Activated gamma-delta T cell treated with anti-CD3 and anti-CD28 coated beads, Interleukin-2, amount 50 U/mL, for 16 hours (primary cell): ENCODE results near the gene PLXNA1.

Experiments used
- DNase-seq: peaks from one replicate; pipeline ENCODE4 v3.0.0-alpha.2; 2020; ENCODE audit warnings: low read depth

The PLXNA1 gene

DNA sequence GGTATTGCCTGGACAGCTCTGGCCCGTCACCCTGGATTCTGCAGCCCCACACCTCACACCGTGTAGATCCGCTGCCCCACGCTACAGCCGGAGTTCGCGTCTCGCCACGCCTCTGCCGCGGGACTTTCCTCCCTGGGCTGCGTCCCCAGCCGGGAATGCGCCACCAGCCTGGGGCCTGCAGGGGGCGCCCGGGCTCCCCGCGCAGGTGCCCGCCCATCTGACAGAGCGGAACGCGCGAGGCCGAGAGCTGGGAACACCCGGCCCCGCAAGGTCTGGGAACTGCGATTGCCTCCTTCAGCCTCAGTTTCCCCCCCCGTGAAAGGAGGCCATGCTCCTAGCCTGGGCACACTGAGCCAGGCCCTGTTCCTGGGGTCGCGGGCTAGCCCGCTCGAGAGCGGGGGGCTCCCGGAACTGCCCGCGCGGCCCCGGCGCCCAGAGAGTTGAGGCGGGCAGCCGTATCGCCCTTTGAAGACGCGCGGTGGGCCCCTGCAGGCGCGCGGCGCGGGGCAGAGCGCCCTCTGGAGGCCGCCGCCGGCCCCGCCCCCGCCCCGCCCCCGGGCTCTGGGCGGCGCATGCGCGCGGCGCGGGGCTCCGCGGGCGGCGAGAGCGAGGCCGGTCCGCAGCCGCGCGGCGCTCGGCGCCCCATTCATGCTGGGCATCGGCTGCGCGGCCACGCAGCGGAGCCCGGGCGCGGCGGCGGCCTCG lies at the start of gene PLXNA1:
TSS of gene PLXNA1 (plus strand) at position 645 of the 705 bp plus-strand sequence. CDS start 5,479 bp downstream, outside the sequence.
- DNase-seq, result peak; percentile 77

DNA sequence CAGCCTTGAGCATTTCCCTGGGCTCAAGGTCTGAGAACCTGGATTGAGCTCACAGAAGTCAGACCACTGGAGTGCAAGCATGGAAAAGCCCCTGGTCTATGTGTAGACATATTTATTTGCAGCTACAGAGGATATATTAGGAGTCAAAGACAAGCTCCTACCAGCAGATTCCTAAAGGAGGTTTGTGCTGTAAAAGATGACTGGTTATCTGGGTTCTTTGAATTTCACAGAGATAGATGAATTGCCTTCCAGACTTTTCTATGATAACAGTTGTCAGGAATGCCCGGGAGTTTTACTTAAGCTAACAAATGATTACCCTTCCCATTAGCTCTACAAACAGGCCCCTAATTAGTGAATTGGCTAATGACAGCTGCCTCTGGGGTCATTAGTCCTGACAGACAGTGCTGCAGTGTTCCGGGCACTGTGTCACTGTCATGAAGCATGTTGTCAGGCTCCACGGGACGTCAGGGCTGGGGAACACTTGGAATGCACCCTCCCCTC lies 48.8 kb upstream of the PLXNA1 start:
- DNase-seq, result no peak

DNA sequence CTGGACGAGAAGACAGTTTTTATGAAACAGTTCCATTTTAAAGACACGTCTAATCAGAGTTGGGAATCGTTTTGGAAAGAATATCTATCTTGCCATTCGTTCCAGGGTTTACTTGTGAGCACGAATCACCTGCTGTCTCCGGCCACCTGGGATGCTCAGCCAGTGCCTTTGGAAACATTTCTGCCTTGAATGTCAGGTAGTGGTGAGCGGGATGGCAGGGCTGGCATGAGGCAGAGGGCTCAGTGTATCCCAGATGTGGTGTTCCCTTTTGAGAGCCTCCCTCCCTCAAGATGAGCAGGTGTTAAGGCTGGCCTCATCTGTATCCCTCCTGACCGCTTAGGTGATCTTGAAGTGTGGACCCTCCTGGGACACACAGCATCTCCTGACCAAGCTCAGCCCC lies 47.9 kb upstream of the PLXNA1 start:
- DNase-seq, result no peak

DNA sequence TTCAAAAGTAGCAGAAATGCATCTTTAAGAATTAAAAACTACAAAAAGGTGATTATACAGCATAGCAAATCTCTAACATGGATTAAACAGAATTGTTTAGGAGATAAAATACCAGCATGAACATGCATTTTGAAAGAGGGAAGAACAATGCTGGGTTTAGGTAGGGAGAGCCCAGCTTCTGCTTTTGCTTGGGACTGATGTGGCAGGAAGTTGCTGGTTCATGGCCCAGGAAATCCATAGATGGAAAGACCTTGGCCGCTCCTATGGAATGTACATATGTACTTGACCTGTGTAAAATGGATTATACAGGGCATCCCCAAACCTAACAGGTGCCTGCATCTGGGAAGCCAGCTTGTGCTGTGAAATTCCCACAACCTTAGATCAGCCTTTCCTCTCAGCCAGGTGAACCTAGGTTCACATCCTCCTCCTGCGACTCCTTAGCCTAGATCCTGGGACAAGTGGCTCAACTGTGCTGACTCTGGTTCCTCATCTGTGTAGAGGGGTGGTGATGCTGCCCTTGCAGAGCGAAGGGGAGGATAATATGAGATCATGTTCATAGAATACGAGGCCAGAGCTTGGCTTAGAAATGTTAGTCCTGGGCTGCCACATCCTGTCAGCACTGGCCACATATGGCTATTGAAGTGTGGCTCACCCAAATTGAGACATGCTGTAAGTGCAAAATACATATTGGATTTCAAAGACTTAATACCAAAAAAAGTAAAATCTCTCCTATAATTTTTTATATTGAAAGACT lies 47.0 kb upstream of the PLXNA1 start:
- DNase-seq, result no peak

DNA sequence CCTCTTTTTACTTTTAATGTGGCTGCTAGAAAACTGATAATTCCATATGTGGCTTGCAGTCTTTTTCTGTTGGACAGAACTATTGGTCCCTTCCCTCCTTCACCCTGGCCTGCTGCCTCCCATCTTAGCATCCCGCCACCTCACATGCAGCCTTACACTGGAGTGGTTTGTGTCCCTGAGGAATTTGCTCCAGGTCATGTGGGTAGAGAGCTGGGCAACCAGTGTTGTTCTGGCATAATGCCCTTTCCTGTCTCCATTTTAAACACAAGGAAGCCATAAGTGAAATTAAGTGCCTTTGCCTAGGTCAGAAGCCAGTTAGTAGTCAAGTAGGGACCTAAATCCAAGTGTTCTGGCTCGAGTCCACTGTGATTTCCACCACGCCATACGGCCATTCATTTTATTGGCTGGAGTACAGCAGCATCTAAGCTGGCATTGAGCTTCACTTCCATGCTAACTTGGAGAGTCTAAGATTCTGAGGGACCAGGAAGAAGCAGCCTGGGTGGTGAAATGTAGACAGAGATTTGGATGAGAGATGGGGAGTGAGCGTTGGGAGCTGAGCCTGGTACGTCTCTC lies 46.0 kb upstream of the PLXNA1 start:
- no peak for DNase-seq

DNA sequence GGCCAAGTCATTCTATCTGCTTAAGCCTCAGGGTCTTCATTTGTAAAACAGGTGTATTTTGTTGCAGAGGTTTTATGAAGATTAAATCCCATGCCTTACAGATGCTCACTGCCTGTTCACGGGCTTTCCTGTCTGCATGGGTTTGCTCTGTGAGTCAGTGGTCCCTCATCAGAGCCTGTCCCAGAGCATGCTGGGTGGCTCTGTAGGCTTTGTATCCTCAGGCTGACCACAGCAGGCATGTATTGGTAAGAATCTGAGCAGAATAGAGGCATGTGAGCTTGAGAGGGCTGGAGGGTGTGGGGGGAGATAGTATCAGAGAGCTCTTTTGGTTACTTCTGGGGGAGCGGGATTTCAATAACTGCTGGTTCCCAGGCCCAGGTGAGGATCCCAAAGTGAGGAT lies 45.4 kb upstream of the PLXNA1 start:
- no peak for DNase-seq

DNA sequence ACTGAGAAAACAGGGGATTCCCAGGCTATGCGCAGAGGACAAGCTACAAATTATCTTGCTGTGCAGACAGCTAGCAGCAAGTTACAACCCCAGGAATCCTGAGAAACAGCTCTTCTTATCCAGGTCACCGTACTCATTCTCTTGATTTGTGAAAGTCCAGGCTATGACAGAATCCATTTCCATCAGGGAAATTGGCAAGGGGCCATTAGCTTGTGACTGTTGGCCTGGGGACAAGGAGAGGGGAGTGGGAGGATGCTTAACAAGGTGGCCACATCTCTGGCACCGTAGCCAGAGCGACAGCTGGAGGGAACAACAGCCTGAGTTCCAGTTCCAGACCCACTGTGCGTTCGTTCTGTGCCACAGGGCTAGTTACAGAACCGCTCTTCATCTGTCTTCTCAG lies 44.9 kb upstream of the PLXNA1 start:
- DNase-seq, result no peak

DNA sequence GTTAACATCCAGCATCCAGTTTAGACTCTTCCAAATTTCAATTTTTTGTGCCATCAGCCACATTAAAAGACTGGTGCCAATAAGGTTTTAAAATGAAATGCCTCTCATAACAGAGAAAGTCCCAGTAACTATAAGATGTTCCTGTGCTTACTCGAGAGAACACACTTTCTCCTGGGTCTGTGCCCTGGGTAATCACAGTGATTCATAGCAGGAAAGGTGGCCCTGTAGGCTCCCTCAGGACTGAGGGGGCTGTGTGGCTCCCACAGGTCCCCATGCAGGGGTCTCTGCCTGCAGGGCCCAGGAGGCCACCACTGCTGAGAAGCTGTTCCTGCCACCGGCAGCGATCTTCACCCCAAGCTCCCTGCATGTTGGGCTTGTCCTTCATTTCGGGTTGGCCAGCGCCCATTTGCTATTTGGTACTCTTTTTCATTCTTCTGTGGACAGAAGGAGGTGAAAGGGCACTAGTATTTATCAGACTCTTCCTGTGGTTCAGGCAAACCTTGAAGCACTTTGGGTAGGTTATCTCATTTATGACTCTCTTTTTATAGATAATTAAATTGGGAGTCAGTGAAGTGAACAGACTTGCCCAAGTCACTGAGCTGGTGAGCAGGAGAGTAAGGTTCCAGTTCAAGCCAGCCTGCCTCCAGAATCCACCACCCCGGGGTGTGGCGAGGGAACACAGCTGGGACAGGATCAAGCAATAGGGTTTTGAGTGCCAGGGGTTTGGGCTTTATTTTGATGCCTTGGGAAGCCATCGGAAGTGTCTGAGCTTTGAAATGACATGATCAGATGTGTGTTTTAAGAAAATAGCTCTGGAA lies 44.2 kb upstream of the PLXNA1 start:
- no peak for DNase-seq

DNA sequence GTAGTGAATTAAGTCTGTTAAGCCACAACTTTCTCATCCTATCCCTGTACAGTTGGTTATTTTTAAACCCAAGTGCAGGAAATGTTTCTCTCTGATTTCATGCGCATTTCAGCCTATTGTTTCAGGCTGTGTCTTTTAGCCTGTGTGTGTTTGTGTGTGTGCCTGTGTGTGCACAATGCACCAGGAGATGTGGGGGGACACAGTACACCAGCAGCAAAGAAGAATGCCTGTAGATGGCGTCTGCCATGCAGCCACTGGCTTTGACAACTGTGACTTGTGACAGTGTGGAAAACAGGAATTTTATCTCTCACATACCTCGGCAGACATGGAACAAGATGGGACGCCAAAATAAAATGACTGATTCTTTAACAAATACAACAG lies 43.6 kb upstream of the PLXNA1 start:
- DNase-seq, result no peak

DNA sequence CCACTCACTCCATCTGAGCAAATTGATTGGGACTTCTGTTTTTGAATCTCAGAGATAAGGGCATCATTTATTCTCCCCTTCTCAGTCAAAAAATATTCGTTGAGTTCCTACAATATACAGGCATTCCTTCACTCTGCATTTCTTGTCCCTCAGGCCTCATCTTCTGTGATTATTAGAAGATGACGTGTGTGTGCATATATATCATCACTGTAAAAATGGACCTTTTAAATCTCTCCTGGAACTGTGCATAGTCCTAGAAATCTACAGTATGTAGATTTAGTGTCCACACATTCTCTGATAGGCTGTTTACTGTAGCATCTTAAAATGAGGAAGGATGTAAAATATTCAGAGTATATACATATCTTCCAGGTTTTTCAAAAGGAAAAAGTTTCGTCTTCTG lies 43.2 kb upstream of the PLXNA1 start:
- DNase-seq, result no peak

DNA sequence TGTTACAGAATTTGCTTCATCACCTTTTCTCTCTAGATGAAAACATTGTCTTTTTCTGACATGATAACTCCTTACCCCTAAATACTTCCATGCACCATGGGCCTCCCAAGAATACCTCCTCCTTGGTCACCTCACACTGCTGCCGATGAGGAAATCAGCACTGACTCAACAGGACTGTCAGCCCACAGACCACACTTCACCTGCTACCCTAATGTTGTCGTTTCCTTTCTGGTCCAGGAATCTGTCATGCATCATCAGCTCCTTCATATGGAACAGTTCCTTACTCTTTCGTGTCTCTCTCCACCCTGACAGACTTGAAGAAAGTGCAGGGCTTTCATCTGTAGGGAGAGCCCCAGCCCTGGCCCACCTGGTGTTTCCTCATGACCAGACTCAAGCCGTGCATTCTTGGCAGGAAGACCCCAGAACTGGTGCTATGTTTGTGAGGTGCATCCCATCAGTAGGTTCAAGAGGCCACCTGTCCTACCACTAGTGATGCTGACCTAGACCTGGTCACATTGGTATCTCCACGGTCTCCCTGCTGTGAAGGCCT lies 41.1 kb upstream of the PLXNA1 start:
- DNase-seq, result no peak

DNA sequence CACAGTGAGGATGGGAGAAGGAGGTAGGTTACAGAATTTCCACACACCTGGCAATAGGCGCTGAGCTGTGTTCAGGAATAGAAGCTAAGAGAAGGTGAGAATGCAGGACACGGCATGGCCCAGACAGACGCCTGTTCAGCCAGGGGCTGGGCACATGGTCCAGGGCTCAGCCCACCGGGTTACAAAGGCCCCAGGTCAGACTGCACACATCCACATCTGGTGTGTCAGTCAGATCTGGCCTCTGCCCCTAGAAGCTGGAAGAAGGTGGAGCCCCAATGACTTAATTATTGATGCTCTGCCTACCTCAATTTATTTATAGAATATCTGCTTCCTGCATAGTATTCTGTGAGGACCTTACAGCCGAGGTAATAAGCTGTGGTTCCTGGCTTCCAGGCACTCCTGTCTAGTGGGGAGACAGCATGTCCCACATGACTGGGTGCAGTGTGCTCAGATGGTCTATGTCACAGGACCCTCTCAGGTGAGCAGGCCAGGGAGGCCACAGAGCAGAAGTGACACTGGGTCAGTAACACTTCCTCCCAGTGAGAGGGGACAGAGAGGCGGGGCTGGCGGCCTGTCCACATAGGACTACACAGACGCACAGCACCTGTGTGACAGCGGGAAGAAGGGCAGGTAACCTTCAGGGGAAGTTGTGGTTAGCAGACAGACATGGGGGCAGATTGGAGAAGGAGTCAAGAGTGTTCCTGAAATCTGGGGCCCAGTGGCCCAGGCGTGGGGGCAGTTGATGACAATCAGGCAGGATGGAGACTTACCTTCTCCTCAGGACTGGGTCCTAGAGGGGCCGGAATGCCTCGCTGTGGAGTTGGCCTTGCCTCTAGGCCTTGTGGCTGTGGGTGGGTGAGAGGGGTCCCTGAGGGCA lies 38.6 kb upstream of the PLXNA1 start:
- no peak for DNase-seq

DNA sequence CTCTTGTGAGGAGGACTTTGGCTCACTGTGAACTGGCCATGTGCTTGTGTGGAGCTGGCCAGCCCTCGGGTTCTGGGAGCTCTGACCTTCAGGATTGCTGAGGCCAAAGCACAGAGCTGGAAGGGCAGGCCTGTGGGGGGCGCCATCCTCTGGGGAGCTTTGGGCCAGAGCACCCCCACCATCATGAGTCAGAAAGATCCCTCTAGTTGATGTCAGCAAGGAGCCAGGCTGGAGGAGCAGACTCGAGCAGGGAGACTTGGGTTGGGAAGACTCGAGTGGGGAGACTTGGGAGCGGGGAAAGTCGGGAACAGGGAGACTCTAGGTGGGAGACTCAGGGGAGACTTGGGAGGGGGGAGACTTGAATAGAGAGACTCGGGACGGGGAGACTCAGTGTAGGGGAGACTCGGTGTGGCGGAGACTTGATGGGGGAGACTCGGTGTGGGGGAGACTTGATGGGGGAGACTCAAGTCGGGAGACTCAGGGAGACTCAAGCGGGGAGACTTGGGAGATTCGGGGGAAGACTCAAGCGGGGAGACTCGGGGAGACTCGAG lies 37.7 kb upstream of the PLXNA1 start:
- no peak for DNase-seq

DNA sequence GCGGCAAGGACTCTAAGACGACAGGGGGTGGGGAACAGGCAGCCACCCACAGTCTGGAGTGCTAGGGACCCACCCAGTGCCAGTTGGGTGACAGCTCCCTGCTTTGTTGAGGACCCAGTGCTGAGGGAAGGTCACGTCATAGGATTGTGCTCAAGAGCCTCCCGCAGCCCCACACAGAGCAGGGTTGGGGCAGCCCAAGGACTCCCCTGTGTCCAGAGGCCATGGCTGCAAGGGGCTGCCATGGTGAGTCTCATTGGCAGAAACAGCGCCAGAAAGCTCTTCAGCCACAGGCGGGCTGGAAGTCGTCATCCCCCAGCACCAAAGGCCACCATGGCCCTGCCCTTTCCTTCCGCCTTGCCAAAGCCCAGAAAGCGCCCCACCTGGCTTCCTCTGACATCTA lies 37.0 kb upstream of the PLXNA1 start:
- DNase-seq, result no peak

DNA sequence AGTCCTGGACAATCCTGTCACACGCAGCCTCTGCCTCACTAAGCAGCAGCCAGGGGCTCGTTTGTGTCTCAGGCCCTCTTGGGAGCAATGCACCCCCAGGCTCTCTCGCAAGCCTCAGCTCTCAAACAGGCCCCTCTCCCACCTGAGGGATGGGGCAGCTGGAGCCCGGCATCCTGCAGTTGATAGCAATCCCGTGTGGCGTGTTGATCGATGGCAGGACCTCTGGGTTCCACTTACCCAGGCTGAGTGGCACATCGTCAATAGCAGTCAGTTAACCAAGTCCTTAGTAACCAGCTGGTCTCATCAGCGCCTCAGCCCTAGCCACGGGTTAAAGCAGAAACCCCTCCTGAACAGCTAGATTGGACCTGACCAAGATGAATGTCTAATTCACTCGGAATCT lies 36.5 kb upstream of the PLXNA1 start:
- DNase-seq, result no peak

DNA sequence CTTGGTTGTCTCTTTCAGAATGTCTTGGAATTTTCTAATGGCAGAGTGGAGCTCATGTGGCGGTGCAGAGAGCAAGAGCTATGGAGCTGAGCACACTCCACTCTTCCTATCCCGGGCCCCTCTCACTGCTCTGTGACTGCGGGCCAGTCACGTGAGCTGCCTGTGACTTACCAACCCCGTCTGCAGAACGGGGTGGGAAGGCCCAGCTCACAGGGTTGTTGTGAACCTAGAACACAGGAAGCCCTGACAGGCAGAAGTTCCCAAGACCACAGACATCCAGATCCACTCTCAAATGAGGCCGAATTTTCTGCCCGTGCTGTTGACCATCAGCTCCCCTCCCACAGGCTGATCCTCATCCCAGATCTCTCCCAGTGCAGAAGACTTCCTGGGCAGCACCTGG lies 35.5 kb upstream of the PLXNA1 start:
- DNase-seq, result no peak

DNA sequence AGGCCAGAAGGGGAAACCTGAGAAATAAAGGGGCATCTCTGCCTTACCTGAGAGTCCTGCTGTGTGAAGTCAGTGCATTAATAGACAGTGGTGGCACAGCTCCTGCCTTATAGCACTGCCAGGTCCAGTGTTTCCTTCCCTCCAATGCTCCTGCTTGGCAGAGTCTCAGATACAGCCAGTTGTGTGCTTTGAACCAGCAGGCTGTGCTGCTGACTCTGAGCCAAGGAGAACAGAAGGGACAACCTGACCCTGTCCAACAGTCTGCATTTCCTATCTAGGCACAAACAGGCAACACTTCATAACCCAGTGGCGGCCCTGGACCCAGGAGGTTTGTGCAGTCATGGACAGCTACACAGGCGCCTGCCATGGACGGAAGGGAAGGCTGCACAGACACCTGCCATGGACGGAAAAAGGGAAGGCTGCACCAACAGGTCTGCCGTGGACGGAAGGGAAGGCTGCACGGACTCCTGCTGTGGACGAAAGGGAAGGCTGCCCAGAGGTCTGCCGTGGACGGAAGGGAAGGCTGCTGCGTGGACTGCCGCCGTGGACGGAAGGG lies 33.9 kb upstream of the PLXNA1 start:
- no peak for DNase-seq

DNA sequence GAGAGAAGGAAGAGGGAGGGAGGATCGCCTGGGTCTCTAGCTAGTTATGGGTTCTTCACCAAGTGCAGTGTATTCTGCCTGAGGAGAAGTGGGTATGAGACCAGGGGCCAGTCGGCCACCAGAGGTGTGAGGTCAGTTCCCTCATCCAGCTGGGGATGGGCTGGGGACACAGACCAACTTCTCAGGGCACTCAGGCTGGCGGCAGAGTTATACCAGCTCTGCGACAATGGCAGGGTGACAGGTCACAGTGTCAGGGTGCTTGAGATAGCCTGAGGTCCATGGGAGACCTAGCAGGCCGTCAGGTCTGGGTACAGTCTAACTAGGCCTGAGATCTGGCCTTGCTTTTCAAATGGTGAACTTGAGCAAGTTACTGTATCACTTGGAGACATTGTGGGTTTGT lies 31.4 kb upstream of the PLXNA1 start:
- no peak for DNase-seq

DNA sequence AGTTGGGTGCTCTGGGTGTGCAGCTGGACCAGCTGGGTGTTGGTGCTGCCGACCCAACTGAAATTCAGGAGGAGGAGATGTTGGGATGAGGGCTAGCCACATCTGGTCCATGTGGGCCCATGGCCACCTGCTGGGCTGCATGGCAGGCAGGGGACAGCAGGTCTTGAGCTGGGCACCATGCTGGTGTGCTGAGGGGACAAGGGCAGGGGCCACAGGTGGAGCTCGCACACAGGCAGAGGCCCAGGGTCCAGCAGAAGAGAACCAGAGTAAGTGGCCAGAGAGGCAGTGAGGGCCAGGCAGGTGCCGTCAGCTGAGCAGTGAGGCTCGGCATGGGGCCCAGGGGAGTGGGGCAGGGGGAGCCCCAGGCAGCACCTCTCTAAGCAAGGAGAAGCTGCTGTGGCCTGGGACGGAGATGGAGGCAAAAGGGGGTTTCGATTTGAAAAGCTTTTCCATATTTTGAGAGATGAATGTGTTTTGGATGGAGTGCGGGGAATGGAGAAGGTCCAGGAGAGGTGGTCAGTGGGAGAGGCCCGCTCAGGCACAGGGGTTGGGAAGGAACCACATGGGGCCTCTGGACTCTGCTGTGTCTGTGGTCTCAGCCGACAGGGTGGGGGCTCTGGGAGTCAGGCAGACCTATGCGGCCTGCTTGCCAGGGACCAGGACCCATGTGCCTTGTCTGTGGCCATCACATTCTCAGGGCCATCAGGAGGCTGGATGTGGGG lies 30.5 kb upstream of the PLXNA1 start:
- no peak for DNase-seq
